ENCODE measurements around the gene NF1.

The NF1 gene

GRCh38 chr17:31411707-31412285, 317.0 kb downstream of the NF1 start:
- no peak for DNase-seq (ENCODE audit: low spot score)
- TF ChIP-seq CTCF (IDR thresholded peaks at IDR 0.05; ENCODE audit: extremely low read depth, missing control alignments), result no peak

GRCh38 chr17:31412511-31412910, 317.7 kb downstream of the NF1 start:
- no peak for DNase-seq (ENCODE audit: low spot score)
- no peak for TF ChIP-seq CTCF (IDR thresholded peaks at IDR 0.05; ENCODE audit: extremely low read depth, missing control alignments)

DNA sequence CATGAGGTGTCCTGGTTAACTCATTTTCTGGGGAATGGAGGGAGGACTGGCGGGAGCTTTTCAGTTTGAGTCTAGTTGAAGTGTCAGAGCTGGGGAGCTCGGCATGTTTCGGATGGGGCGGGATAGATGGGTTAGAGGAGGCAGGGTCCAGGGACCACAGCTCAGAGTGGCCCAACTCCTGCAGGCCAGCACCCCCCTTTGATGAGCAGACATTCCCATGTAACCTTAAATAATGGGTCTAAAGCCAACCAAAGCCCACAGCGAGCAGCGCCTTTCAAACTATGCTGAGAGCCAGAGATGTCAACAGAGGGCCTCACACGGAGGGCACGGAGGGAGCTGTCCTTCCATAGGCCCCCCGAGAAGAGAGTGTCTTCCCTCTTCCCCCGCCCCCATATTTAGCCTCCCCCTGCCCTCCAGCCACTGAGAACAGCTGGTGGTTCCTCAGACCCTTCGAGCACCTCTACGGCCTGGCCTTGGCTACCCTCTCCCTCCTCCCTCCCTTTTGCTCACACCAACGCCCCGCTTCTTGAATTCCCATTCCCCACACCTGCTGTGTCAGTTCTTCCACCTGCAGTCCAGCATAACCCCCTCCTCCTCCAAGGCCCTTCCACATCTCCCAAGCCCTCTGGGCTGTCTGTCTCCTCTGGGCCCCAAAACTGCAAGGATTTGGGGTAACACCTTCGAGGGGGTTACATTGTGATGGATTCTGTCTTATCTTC, 318.5 kb downstream of the NF1 start:
- no peak for TF ChIP-seq CTCF (IDR thresholded peaks at IDR 0.05; ENCODE audit: extremely low read depth, missing control alignments)

DNA sequence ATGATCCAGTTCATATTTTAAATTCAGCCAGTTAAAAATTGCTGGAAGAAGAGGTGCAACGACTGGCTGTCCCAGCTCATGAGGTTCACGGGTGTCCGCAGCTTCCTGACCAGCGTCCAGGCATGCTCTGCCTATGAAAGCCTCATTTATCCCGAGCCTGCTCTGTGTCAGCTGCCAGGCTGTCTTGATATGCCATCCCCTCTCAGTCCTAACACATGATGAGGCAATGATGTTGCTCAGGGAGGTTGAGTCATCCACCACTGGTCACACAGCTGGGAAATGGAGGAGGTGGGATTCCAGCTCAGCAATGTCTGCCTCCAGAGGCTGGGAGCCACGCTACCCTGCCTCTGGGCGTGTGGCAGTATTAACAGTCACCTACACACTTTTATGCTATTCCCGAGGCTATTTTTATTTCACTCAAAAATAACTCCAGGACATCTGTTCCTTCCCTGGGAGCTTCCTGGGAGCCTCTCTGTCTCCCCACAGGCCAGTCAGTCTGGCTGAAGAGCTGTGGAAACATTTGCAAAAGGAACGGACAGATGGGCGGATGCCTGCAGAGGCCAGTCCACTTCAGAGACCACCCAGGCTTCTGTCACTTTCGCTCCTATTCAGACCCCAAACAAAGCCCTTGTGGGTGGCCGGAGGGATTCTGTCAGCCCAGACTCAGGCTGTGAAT, 319.2 kb downstream of the NF1 start:
- TF ChIP-seq CTCF (IDR thresholded peaks at IDR 0.05; ENCODE audit: extremely low read depth, missing control alignments), result no peak
- DNase-seq (ENCODE audit: low spot score), result no peak

More for the DNA sequence above, 318.5 kb downstream of the NF1 start:
- no peak for DNase-seq (ENCODE audit: low spot score)

DNA sequence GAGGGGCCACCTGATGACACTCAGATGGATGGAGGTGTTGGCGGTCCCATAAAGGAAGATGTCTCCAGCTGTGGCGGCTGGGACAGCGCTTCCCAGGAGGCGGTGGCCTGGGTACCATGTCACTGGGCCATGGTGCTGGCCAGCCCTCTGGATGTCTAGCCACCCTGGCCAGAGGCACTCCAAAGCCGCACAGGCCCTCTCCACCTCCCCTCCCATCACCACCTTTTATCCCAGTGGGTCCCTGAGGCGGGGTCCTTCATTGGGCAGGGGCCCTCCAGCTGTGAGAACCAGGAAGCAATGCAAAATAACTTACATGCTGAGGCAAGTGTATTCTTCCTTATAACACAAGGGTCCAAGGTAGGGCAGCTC, 319.8 kb downstream of the NF1 start:
- no peak for TF ChIP-seq CTCF (IDR thresholded peaks at IDR 0.05; ENCODE audit: extremely low read depth, missing control alignments)
- DNase-seq (ENCODE audit: low spot score), result no peak

DNA sequence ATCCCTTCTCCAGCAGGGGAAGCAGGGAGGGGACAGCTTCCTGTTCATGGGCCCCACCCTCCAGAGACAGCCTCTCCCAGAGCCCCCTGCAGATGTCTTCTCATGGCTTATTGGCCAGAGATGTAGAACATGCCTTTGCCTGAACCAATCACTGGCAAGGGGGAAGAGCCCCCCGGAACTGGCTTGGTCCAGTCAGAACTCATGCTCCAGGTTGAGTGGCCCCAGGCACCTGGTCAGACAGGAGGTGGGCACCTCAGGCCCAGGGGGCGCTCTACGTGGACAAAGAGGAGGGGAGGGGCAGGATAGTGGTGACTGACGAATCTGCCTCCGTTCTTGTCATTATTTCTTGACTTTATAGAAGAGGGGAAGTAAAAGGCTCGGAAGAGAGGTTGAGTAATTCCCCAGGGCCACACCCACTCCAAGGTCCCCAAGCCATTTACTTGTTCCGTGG, 320.3 kb downstream of the NF1 start:
- no peak for TF ChIP-seq CTCF (IDR thresholded peaks at IDR 0.05; ENCODE audit: extremely low read depth, missing control alignments)
- DNase-seq (ENCODE audit: low spot score), result no peak
